ENCODE measurements around the gene BPGM.

The BPGM gene

GRCh38 chr7:134724606-134725005 is 78.0 kb downstream of the BPGM start:
- no peak for DNase-seq

GRCh38 chr7:134726581-134726980 is 79.9 kb downstream of the BPGM start:
- no peak for DNase-seq

GRCh38 chr7:134727711-134728110 is 81.1 kb downstream of the BPGM start:
- no peak for DNase-seq
